Diencephalon (tissue), 1 donor: ENCODE data around the gene CYP26A1. TPM values are rescaled to one million over a fixed set of nuclear protein-coding genes. Genes with fewer than 3 reads are reported as not detected.

Experiments
- total RNA-seq: library from RNA; depleted of rRNA; stranded (reverse); fragments of >200 nt; gene quantifications from one replicate; pipeline ENCODE4 v1.2.3, GENCODE V29; 2014

The CYP26A1 gene, protein sequence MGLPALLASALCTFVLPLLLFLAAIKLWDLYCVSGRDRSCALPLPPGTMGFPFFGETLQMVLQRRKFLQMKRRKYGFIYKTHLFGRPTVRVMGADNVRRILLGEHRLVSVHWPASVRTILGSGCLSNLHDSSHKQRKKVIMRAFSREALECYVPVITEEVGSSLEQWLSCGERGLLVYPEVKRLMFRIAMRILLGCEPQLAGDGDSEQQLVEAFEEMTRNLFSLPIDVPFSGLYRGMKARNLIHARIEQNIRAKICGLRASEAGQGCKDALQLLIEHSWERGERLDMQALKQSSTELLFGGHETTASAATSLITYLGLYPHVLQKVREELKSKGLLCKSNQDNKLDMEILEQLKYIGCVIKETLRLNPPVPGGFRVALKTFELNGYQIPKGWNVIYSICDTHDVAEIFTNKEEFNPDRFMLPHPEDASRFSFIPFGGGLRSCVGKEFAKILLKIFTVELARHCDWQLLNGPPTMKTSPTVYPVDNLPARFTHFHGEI
- total RNA-seq: 2.1 TPM

DNA sequence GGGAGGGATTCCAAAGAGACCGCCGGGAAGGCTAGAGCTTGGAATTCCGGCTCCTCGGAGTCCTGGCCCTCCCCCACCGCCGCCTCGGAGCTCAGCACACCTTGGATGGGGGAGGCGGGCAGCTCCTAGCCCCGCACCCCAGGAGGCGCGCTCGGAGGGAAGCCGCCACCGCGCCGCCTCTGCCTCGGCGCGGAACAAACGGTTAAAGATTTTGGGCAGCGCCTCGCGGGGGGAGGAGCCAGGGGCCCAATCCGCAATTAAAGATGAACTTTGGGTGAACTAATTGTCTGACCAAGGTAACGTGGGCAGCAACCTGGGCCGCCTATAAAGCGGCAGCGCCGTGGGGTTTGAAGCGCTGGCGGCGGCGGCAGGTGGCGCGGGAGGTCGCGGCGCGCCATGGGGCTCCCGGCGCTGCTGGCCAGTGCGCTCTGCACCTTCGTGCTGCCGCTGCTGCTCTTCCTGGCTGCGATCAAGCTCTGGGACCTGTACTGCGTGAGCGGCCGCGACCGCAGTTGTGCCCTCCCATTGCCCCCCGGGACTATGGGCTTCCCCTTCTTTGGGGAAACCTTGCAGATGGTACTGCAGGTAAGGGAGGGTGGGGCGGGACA is at the start of gene CYP26A1:
CYP26A1 (plus strand) TSS at position 355 of the 608 bp plus-strand sequence; CDS start at position 397, 42 bp downstream.

DNA sequence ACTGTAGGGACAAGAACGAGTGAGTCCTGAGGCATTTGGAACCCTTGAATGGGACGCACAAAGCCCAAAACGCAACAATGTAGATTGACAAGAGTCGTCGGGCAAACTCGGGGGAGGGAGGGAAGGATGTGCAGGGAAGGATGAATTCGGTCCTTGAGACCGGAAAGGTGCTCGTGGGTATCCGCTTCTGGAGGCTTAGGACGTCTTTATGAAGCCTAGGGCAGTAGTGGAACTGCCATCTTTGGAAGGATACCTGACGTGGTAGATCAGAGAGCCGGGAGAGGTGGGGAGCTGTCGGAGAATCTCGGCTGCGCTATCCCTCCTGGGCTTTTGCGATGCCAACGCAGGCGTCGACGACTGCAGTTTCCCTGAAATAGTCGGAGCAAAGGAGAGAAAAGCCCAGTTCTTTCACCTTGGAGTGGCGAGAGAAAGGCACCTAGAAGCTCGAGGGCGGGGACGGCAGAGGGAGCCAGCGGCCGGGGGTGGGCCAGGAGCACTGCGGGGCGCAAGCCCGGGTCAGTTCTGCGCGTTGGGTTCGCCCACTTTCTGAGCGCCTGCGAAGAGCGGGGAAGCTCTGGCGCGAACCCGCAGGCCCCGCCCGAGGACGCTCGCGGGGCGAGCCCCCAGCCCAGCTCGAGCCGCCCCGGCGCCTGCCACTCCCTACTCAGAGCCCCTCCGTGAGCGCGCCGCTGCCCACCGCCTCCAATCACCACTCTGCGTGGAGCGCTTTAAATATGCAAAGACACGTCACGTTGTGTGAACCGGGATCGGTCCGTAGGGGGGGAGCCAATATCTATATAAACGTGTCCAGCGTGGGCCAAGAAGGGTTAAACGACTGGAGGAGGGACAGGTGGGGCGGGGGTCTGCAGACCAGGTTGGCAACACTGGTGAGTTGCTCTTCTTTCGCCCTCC is 13.5 kb upstream of the CYP26A1 start, which contains the start of gene CYP26C1:
CYP26C1 (plus strand) TSS at position 824 of the 912 bp plus-strand sequence. CDS start 466 bp downstream, outside the sequence.

Other genes with a start within 250 kb of the CYP26A1 start
- gene EXOC6, start 225.4 kb upstream of the CYP26A1 start, total RNA-seq: 79.1 TPM
- 0.23 TPM for gene CYP26C1, start 13.1 kb upstream of the CYP26A1 start, total RNA-seq